Stimulated activated CD8-positive, alpha-beta memory T cell treated with anti-CD3 and anti-CD28 coated beads, Interleukin-4, amount 100 ng/mL, for 1 hour (primary cell): ENCODE measurements around the gene OR4K1.
"Not testable (repeated sequence)": the region's sequence is repeated elsewhere in the genome, so short reads cannot be mapped to it uniquely, and the experiment has no call there.

Source experiments
- DNase-seq, 2 donors: peaks; one replicate each; pipeline ENCODE4 v3.0.0-alpha.2; 2020; ENCODE audit warnings: low read depth in 2 of 2, low spot score in 1 of 2

Gene OR4K1, protein sequence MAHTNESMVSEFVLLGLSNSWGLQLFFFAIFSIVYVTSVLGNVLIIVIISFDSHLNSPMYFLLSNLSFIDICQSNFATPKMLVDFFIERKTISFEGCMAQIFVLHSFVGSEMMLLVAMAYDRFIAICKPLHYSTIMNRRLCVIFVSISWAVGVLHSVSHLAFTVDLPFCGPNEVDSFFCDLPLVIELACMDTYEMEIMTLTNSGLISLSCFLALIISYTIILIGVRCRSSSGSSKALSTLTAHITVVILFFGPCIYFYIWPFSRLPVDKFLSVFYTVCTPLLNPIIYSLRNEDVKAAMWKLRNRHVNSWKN

DNA sequence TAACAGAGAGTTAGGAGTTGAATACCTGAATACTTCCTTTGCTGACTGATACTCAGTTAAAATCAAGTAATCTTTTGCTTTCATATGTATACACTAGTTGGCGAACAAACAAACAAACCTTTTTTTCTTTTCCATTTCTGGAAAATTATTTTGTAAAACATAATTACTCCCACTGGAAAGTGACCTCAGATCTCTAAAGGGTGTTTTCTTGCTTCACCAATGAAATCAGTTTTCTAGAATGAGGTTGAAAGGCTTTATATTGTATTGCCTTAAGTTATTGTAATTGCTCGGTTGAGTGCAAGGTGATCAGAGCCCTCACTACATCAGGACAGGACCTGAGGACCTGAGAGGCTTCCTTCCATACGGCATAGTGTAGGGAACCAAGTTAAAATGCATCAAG is at the start of gene OR4K1:
TSS of gene OR4K1 (plus strand) at position 301 of the 400 bp plus-strand sequence. CDS start 4,750 bp downstream, outside the sequence.
- no peak for DNase-seq

- DNase-seq, result no peak
These were observed 35.4 kb upstream of the OR4K1 start for GRCh38 chr14:19895282-19895681.

- DNase-seq, result no peak
These were observed 29.7 kb upstream of the OR4K1 start for GRCh38 chr14:19900999-19901398.

GRCh38 chr14:19902409-19902808 is 28.3 kb upstream of the OR4K1 start:
- no peak for DNase-seq

- no peak for DNase-seq
These were observed 24.1 kb upstream of the OR4K1 start for GRCh38 chr14:19906665-19907064.

DNA sequence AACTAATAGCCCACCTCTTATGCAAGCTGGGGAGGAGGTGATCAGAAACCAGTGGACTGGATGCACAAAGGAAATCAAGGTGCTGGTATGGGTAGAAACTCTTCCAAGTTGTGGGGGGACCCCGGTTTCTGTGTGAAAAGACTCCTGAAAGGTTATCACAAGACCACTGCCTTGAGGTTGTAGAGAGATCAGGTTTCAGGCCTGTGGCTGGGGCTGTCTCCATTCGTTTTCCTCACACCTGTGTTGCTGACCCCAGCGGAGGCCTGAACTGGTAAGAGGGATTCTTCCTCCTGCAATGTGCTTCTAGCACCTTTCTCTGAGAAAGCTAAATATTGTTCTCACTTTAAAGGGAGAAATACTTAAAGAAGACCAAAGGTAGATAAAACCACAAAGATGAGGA is 19.6 kb upstream of the OR4K1 start:
- no peak for DNase-seq

GRCh38 chr14:19917243-19917642 is 13.5 kb upstream of the OR4K1 start:
- DNase-seq, result no peak

DNA sequence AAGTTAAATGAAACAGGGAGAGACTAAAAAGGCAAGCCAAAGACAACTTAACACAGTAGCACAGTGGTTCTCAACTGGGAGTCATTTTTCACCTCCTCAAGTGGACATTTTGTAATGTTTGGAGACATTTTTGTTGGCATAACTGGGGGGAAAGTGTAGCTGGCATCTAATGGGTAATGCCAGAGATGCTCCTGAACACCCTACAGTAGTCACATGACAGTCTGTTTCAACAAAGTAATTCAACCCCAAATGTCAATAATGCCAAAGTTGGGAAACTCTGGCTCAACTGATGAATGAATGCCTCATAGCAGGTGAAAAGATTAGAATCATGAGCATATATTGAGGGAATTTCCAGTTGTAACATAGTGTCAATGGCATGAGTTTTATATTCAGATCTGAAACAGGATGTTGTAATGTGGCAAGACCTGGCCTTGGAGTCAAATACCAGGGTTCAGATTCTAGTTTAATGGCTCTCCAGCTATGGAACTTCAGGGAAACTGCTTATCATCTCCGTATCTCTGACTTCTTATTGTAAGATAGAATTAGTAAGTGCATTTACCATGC is 12.7 kb upstream of the OR4K1 start:
- no peak for DNase-seq

- no peak for DNase-seq
These were observed 12.0 kb upstream of the OR4K1 start for GRCh38 chr14:19918553-19919264.

DNA sequence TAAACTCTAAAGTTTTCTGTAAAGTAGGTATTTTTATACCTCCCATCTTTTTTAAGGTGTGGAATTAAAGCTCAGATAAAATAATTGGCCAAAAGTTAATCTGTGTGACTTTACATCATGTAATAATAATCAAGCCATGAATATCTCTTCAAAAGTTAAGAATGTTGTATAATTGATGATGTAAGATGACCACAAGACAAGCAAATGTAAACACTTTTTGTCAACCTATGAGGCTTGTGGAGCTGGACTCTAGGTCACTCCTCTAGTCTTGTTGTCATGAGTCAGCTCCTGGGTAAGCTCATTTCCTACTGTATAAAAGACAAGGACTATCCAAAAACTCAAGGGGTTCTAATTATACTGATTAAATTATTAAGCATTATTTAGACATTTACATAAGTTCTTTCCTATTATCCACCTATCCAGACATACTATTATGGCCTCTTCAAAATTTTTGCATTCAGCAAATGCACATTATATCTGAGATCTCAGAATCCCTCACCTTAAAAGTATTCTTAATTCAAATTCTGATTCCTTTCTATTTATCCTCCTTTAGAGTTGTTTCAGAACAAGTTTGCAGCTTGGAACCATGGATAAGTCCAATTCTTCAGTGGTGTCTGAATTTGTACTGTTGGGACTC is 10.6 kb upstream of the OR4K1 start, which contains the start of gene OR4K5:
TSS of gene OR4K5 (plus strand) at position 587 of the 637 bp plus-strand sequence. CDS start at position 587, 0 bp downstream.
- DNase-seq, result no peak

DNA sequence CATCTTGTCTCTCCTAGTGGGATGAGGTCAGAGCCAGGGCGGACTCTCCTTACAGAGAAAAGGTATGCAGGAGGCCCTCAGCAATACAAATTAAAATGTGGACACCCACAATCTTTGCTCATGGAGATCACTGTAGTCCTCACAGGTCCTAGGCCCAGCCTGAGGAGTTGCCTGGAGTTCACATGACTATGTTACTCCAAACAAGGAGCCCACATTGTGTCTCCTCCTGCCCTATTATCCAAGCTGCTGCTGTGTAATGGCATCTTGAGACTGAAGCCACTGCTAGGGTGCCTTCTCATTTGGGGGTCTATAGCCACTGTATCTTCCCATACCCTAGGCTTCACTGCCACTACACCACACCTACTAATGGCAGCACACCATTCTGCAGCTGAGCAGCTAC is 11.0 kb downstream of the OR4K1 start:
- no peak for DNase-seq

GRCh38 chr14:19947413-19948090 is 16.8 kb downstream of the OR4K1 start:
- DNase-seq, result no peak

- DNase-seq, result no peak
These were observed 18.5 kb downstream of the OR4K1 start for GRCh38 chr14:19949218-19949617.

GRCh38 chr14:19969735-19970134 is 39.0 kb downstream of the OR4K1 start:
- not testable (repeated sequence) for DNase-seq

- no peak for DNase-seq
These were observed 44.1 kb downstream of the OR4K1 start for GRCh38 chr14:19974844-19975243.

DNA sequence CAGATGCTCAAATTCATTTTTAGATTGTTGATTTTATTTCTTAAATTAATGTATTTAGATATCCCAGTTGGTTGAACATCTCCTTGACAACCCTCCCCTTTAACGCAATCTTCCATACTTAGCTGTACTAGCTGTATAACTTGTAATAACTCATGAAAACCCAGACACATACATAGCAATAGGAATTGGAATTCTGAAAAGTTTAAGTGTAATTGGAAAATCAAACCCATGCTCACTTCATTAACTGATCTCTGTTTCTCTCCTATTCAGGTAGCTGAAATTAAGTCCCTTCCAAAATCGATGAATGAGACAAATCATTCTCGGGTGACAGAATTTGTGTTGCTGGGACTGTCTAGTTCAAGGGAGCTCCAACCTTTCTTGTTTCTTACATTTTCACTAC is 44.6 kb downstream of the OR4K1 start, which contains the start of gene OR4K15:
TSS of gene OR4K15 (plus strand) at position 301 of the 400 bp plus-strand sequence. CDS start at position 301, 0 bp downstream.
- no peak for DNase-seq
